Omental fat pad (tissue), 4 donors: Measurements from ENCODE around the gene HNRNPA3. TPM values are rescaled to one million over a fixed set of nuclear protein-coding genes. Genes with fewer than 3 reads are reported as not detected.
"Not testable (repeated sequence)": the region's sequence is repeated elsewhere in the genome, so short reads cannot be mapped to it uniquely, and the experiment has no call there.

Experiments used
- ATAC-seq: fragments of 150-250 bp; one replicate; pipeline ENCODE4 v1.9.1; 2016; ENCODE audit warnings: mild to moderate bottlenecking, moderate library complexity; ENCODE audit not compliant: low FRiP score
- DNase-seq: peaks from one replicate; pipeline ENCODE4 v3.0.0-alpha.2; 2019; ENCODE audit warnings: low spot score
- total RNA-seq, 4 donors: library from RNA; depleted of rRNA; stranded (reverse); fragments of >200 nt; gene quantifications; one replicate each; pipeline ENCODE4 v1.1.0, GENCODE V29; 2016
- TF ChIP-seq, protein P1 (sequence below), 3 donors: fragments of 450-650 bp; IDR thresholded peaks; one replicate each; pipeline ENCODE4 v1.5.1; 2016 to 2017; ENCODE audit warnings: antibody characterized with exemption in 3 of 3, mild to moderate bottlenecking in 3 of 3, moderate library complexity in 2 of 3

Gene HNRNPA3
- total RNA-seq, 4 donors from 2014 or later, result 53.1 to 92.4 (median 67.0) TPM

GRCh38 chr2:177180269-177181000 is 32.2 kb upstream of the HNRNPA3 start:
- TF ChIP-seq, protein P1, sequence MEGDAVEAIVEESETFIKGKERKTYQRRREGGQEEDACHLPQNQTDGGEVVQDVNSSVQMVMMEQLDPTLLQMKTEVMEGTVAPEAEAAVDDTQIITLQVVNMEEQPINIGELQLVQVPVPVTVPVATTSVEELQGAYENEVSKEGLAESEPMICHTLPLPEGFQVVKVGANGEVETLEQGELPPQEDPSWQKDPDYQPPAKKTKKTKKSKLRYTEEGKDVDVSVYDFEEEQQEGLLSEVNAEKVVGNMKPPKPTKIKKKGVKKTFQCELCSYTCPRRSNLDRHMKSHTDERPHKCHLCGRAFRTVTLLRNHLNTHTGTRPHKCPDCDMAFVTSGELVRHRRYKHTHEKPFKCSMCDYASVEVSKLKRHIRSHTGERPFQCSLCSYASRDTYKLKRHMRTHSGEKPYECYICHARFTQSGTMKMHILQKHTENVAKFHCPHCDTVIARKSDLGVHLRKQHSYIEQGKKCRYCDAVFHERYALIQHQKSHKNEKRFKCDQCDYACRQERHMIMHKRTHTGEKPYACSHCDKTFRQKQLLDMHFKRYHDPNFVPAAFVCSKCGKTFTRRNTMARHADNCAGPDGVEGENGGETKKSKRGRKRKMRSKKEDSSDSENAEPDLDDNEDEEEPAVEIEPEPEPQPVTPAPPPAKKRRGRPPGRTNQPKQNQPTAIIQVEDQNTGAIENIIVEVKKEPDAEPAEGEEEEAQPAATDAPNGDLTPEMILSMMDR (IDR thresholded peaks at IDR 0.05), result no peak
- no peak for ATAC-seq
- no peak for DNase-seq

DNA sequence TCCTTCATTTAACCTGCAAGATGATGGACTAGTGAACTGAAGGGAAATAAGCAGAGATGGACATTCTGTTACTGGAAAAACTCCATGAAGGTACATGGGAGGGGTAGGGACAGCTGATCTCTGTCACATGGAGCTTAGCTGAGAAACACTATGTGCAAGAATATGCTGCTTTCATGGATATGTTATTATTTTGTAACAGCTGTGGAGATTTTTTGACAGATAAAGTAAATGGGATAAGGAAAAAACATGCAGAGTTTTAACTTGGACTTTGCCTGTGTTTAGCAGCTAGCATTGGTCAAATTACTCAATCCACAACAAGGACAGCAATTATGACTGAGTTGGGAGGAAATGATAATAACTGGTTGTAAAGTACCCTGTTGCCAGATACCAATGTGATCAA is 28.7 kb upstream of the HNRNPA3 start:
- DNase-seq (no peak), ATAC-seq (no peak)
- TF ChIP-seq, protein P1 (IDR thresholded peaks at IDR 0.05), result no peak

GRCh38 chr2:177184606-177185005 is 28.0 kb upstream of the HNRNPA3 start:
- ATAC-seq (no peak), DNase-seq (no peak)
- TF ChIP-seq, protein P1 (IDR thresholded peaks at IDR 0.05), result no peak

GRCh38 chr2:177186038-177186437 is 26.6 kb upstream of the HNRNPA3 start:
- not testable (repeated sequence) for DNase-seq, ATAC-seq

DNA sequence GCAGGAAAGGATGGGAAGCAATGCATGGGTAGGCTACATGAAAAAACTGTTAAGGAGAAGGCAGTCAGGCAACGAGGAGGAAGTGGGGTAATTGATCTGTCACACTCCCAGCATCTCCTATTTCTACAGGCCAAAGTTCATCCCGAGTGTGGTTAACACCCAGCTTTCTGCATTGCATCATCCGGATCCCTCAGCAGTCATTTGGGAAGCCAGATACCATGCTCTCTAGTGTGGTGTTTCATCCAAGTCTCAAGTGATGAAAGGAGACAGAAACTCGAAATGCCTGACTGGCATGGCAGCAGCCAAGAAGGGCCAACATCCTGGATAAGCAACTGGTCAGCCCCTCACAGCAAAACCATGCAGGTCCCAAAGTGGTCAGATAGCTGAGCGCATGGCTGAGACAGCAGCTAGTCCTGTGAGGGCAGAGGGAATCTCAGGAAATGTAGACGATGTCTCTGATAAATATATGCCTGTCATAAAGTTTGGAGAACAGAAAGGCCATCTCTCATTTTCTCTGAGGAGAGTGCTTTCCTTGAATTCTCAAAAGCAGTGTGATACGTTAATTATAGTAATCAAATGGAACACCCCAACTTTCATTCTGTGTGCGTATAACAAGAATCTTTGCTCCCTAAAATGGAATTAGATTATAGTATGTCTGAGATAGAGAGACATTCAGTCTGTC is 24.8 kb upstream of the HNRNPA3 start:
- no peak for ATAC-seq
- no peak for DNase-seq
- TF ChIP-seq, protein P1 (IDR thresholded peaks at IDR 0.05), result no peak

DNA sequence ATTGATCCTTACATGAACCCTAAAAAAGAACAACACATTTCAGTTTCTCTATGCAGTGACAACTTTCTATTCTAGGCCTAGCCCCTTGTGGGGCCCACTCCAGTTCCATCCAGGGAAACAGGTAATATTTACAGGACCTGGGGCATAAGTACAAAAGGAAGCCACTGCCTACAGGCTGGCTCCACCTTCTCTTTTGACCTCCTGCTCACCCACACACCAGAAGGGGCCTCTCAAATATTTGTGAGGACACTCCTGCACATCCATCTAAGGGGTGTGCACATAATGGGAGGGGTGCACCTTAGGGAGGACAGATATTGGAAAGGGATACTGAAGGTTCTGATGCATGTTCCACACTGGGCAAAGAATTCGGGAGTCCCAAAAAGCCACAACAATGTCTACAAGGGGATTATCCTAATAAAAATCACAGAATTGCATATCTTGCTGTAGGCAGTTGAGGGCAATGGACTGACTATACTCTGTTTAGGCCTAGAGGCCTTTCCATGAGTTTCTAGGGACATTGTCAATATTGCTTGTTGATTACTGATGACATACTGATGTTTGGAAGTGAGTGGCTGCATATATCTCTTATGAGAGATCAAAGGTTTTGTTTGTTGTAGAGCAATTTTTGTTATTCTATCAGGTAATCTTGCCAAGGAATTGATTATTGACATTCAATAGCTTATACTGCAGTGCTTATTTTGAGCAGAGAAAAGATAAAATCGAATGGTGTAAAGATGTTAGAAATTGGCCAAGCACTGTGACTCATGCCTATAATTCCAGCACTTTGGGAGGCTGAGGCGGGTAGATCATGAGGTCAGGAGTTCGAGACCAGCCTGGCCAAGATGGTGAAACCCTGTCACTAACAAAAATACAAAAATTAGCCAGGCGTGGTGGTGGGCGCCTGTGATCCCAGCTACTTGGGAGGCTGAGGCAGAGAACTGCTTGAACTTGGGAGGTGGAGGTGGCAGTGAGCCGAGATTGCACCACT is 23.8 kb upstream of the HNRNPA3 start:
- no peak for DNase-seq
- ATAC-seq, result no peak
- TF ChIP-seq, protein P1 (IDR thresholded peaks at IDR 0.05), result no peak

DNA sequence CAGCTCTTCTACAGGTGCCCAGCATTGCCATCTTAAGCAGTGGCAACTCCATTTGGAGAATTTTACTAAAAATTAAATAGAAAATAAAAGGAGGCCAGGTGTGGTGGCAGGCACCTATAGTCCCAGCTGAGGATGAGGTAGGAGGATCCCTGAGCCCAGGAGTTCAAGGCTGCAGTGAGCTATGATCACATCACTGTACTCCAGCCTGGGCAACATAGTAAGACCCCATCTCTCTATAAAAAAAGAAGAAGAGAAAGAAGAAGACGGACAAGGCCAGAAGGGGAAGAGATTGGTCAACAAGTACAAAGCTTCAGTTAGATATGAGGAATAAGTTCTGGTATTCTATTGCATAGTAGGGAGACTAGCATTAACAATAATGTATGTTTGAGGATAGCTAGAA is 21.7 kb upstream of the HNRNPA3 start:
- TF ChIP-seq, protein P1 (IDR thresholded peaks at IDR 0.05), result no peak
- no peak for ATAC-seq
- no peak for DNase-seq
